Endothelial cell (in vitro differentiated cells): ENCODE data around the gene GHITM. TPM values are rescaled to one million over a fixed set of nuclear protein-coding genes. Genes with fewer than 3 reads are reported as not detected.

Experiments
- DNase-seq: peaks from one replicate; pipeline ENCODE4 v3.0.0; 2021; ENCODE audit warnings: low spot score
- H3K27ac Mint-ChIP-seq: one replicate; pipeline ENCODE4 v1.8.0; 2021; ENCODE audit warnings: mixed read lengths, inconsistent platforms; ENCODE audit not compliant: unreplicated experiment
- H3K27me3 Mint-ChIP-seq: one replicate; pipeline ENCODE4 v1.8.0; 2021; ENCODE audit warnings: mild to moderate bottlenecking, moderate library complexity, mixed read lengths, inconsistent platforms; ENCODE audit not compliant: unreplicated experiment
- H3K36me3 Mint-ChIP-seq: one replicate; pipeline ENCODE4 v1.8.0; 2021; ENCODE audit warnings: mild to moderate bottlenecking, low read depth, mixed read lengths, inconsistent platforms; ENCODE audit not compliant: unreplicated experiment
- H3K4me1 Mint-ChIP-seq: one replicate; pipeline ENCODE4 v1.8.0; 2021; ENCODE audit warnings: mild to moderate bottlenecking, mixed read lengths, inconsistent platforms; ENCODE audit not compliant: unreplicated experiment
- H3K4me3 Mint-ChIP-seq: one replicate; pipeline ENCODE4 v1.8.0; 2021; ENCODE audit warnings: mild to moderate bottlenecking, mixed read lengths, inconsistent platforms; ENCODE audit not compliant: unreplicated experiment
- H3K9me3 Mint-ChIP-seq: one replicate; pipeline ENCODE4 v1.8.0; 2021; ENCODE audit warnings: mixed read lengths, inconsistent platforms; ENCODE audit not compliant: unreplicated experiment
- CTCF ChIP-seq: fragments of 200-600 bp; sonication (generic); IDR thresholded peaks from one replicate; pipeline ENCODE4 v1.5.0; 2021; ENCODE audit warnings: antibody characterized with exemption; ENCODE audit not compliant: unreplicated experiment
- total RNA-seq: library from RNA; stranded (reverse); fragmentation: NEBNext Ultra II Directional; extraction: Animal tissue kit (Norgen Biotek cat#: 25700); gene quantifications from one replicate; pipeline ENCODE4 v1.2.1, GENCODE V29; 2021; ENCODE audit not compliant: unreplicated experiment

The GHITM gene
- total RNA-seq, 1 donor from 2014 or later, result 97.8 TPM

- Mint-ChIP-seq H3K27ac (no peak overlapping the region), H3K27me3 (peaks cover 21% of the 10 kb centered on the region), H3K9me3 (no peaks in the 10 kb centered on the region), H3K4me3 (no peak overlapping the region), H3K4me1 (no peaks in the 10 kb centered on the region), H3K36me3 (no peaks in the 10 kb centered on the region)
- DNase-seq, result no peak
- TF ChIP-seq CTCF, result no peak
These were observed 56.8 kb downstream of the GHITM start for GRCh38 chr10:84196083-84196482.

- H3K4me3 Mint-ChIP-seq, result no peak overlapping the region
- TF ChIP-seq CTCF, result no peak
- no peaks in the 10 kb centered on the region for H3K36me3 Mint-ChIP-seq
- no peaks in the 10 kb centered on the region for H3K9me3 Mint-ChIP-seq
- no peak overlapping the region for H3K27ac Mint-ChIP-seq
- DNase-seq, result no peak
- H3K27me3 Mint-ChIP-seq, result peaks cover 21% of the 10 kb centered on the region
- no peaks in the 10 kb centered on the region for H3K4me1 Mint-ChIP-seq
These were observed 57.6 kb downstream of the GHITM start for GRCh38 chr10:84196941-84197340.

GRCh38 chr10:84197643-84198042, 58.3 kb downstream of the GHITM start:
- H3K9me3 Mint-ChIP-seq, result no peaks in the 10 kb centered on the region
- H3K4me3 Mint-ChIP-seq, result no peak overlapping the region
- peaks cover 20% of the 10 kb centered on the region for H3K27me3 Mint-ChIP-seq
- no peaks in the 10 kb centered on the region for H3K36me3 Mint-ChIP-seq
- no peaks in the 10 kb centered on the region for H3K4me1 Mint-ChIP-seq
- TF ChIP-seq CTCF, result no peak
- H3K27ac Mint-ChIP-seq, result no peak overlapping the region
- DNase-seq, result no peak

GRCh38 chr10:84198206-84198915, 59.1 kb downstream of the GHITM start:
- no peak for TF ChIP-seq CTCF
- H3K4me3 Mint-ChIP-seq, result no peak overlapping the region
- no peaks in the 10 kb centered on the region for H3K36me3 Mint-ChIP-seq
- H3K27me3 Mint-ChIP-seq, result peaks cover 17% of the 10 kb centered on the region
- no peaks in the 10 kb centered on the region for H3K9me3 Mint-ChIP-seq
- H3K27ac Mint-ChIP-seq, result no peak overlapping the region
- no peaks in the 10 kb centered on the region for H3K4me1 Mint-ChIP-seq
- no peak for DNase-seq

GRCh38 chr10:84200537-84201243, 61.4 kb downstream of the GHITM start:
- H3K4me1 Mint-ChIP-seq, result no peaks in the 10 kb centered on the region
- no peak for TF ChIP-seq CTCF

More at GRCh38 chr10:84200537-84201243, 61.4 kb downstream of the GHITM start:
- Mint-ChIP-seq H3K9me3 (no peaks in the 10 kb centered on the region), H3K27me3 (peaks cover 19% of the 10 kb centered on the region), H3K27ac (no peak overlapping the region), H3K36me3 (no peaks in the 10 kb centered on the region), H3K4me3 (no peak overlapping the region)
- DNase-seq, result no peak
